Naive thymus-derived CD4-positive, alpha-beta T cell (primary cell): ENCODE measurements around the gene NSUN6. TPM values are rescaled to one million over a fixed set of nuclear protein-coding genes. Genes with fewer than 3 reads are reported as not detected.
"Not testable (repeated sequence)": the region's sequence is repeated elsewhere in the genome, so short reads cannot be mapped to it uniquely, and the experiment has no call there.

Experiments
- ATAC-seq: fragments of 150-1000 bp; cut with Tn5 transposase; 2 replicates; pipeline ENCODE4 v1.10.0; 2021; ENCODE audit warnings: mild to moderate bottlenecking, moderate library complexity
- CTCF ChIA-PET: fragments of 350-600 bp; sonication (Branson Sonifier 250); formaldehyde crosslinking; loops from one replicate; lab custom pipeline; 2021; ENCODE audit warnings: antibody characterized with exemption; lab: Charles Lee
- POLR2A ChIA-PET: fragments of 350-600 bp; sonication (Branson Sonifier 250); formaldehyde crosslinking; loops from one replicate; lab custom pipeline; 2021; ENCODE audit warnings: antibody characterized with exemption, inconsistent platforms; lab: Charles Lee
- DNase-seq, 9 donors: peaks; one replicate each; pipeline versions ENCODE4 v3.0.0 to v3.0.0-alpha.2; 2020 to 2022; ENCODE audit warnings: mixed read lengths in 1 of 9
- H3K27ac ChIP-seq: one replicate; pipeline ENCODE4 v1.7.0; 2013; ENCODE audit warnings: mild to moderate bottlenecking, low read depth, low read length, moderate library complexity
- H3K27me3 ChIP-seq, 2 donors: one replicate each; pipeline ENCODE4 v1.7.0; 2013; ENCODE audit warnings: low read length in 2 of 2, mild to moderate bottlenecking in 2 of 2, moderate library complexity in 2 of 2; ENCODE audit not compliant: control insufficient read depth in 2 of 2, insufficient read depth in 2 of 2
- H3K36me3 ChIP-seq, 3 experiments: 1 replicate in 2 of 3; 2 replicates in 1 of 3; pipeline ENCODE4 v1.7.0; 2013; ENCODE audit warnings: low read length in 3 of 3, mild to moderate bottlenecking in 3 of 3, moderate library complexity in 1 of 3; ENCODE audit not compliant: insufficient read depth in 3 of 3, control insufficient read depth in 2 of 3
- H3K4me1 ChIP-seq, 2 donors: one replicate each; pipeline ENCODE4 v1.7.0; 2013; ENCODE audit warnings: low read length in 2 of 2, mild to moderate bottlenecking in 2 of 2, moderate library complexity in 1 of 2; ENCODE audit not compliant: control insufficient read depth in 2 of 2, insufficient read depth in 2 of 2
- H3K4me3 ChIP-seq: 2 replicates; pipeline ENCODE4 v1.7.0; 2013; ENCODE audit warnings: mild to moderate bottlenecking, low read length
- H3K9me3 ChIP-seq, 3 experiments: 1 replicate in 2 of 3; 2 replicates in 1 of 3; pipeline ENCODE4 v1.7.0; 2013; ENCODE audit warnings: low read length in 3 of 3; ENCODE audit not compliant: control insufficient read depth in 2 of 3
- H3K27ac Mint-ChIP-seq, 9 donors: one replicate each; pipeline ENCODE4 v1.8.0; 2020 to 2022; ENCODE audit warnings: mixed read lengths in 9 of 9, mild to moderate bottlenecking in 8 of 9, moderate library complexity in 5 of 9, inconsistent platforms in 2 of 9
- H3K27me3 Mint-ChIP-seq, 5 donors: one replicate each; pipeline ENCODE4 v1.8.0; 2021 to 2022; ENCODE audit warnings: mixed read lengths in 5 of 5, mild to moderate bottlenecking in 1 of 5
- H3K36me3 Mint-ChIP-seq, 5 donors: one replicate each; pipeline ENCODE4 v1.8.0; 2020 to 2022; ENCODE audit warnings: mixed read lengths in 5 of 5, mild to moderate bottlenecking in 3 of 5, inconsistent platforms in 1 of 5
- H3K4me1 Mint-ChIP-seq, 7 donors: one replicate each; pipeline ENCODE4 v1.8.0; 2020 to 2022; ENCODE audit warnings: mixed read lengths in 7 of 7, mild to moderate bottlenecking in 3 of 7, inconsistent platforms in 1 of 7
- H3K4me3 Mint-ChIP-seq, 10 donors: one replicate each; pipeline ENCODE4 v1.8.0; 2020 to 2022; ENCODE audit warnings: mild to moderate bottlenecking in 10 of 10, mixed read lengths in 10 of 10, moderate library complexity in 6 of 10, inconsistent platforms in 2 of 10
- H3K9me3 Mint-ChIP-seq, 11 donors: one replicate each; pipeline ENCODE4 v1.8.0; 2020 to 2022; ENCODE audit warnings: mixed read lengths in 11 of 11, mild to moderate bottlenecking in 4 of 11, inconsistent platforms in 1 of 11, moderate library complexity in 1 of 11
- intact Hi-C, 2 donors: fragments of 100-400 bp; cut with micrococcal nuclease; formaldehyde crosslinking; loops; one replicate each; pipeline ENCODE4 v1.15.1; 2023
- polyA plus RNA-seq, 2 donors: library from polyadenylated mRNA; unstranded; fragments of 300-500 nt; fragmentation: Illumina TruSeq; gene quantifications; one replicate each; pipeline ENCODE4 v1.2.3, GENCODE V29; 2021
- total RNA-seq, 6 experiments: library from RNA in 5 of 6; stranded (reverse) in 5 of 6; gene quantifications; 1 replicate in 5 of 6; 2 replicates in 1 of 6; pipeline ENCODE4 v1.2.3 and lab custom pipeline; 2021 to 2026

Gene NSUN6
- total and polyA plus RNA-seq, 7 experiments from 2014 or later, result 9.9 to 51.8 (median 21.9) TPM

DNA sequence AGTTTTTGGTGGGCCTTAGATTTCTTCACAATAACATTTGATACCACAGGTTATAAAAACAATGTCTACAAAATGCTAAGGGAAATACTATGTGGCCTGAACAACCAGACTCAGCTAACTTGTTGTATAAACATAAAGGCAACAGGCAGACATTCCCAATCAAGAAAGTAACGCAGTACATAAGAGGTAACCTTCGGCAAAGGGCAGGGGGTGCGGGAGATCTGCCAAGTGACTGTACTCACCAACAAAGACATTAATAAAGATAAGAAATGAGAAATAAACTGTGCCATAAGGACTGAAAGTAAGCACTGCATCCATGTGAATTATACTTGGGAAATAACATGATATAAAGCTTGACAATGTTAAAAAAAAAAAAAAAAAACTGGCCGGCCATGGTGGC, 15.4 kb downstream of the NSUN6 start:
- CTCF ChIA-PET, result interaction anchor here (0.6 to 0.8 kb wide), 2 partner anchors 21 to 1317 kb away, joined by 4 read pairs; no protein-coding TSS in a partner anchor
- Mint-ChIP-seq H3K9me3 (peaks cover 0 to 3% (median 0%) of the 10 kb centered on the region in 11 donors), H3K4me3 (no peak overlapping the region), H3K27me3 (no peaks in the 10 kb centered on the region), H3K27ac (no peak overlapping the region), H3K36me3 (peaks cover 0 to 31% (median 15%) of the 10 kb centered on the region in 5 donors), H3K4me1 (peaks cover 0 to 8% (median 0%) of the 10 kb centered on the region in 7 donors)
- intact Hi-C loops, result no loop called here
- Histone ChIP-seq H3K4me3 (no peak overlapping the region), H3K36me3 (no peaks in the 10 kb centered on the region), H3K27ac (no peak overlapping the region), H3K4me1 (no peaks in the 10 kb centered on the region), H3K9me3 (no peaks in the 10 kb centered on the region), H3K27me3 (no peaks in the 10 kb centered on the region)
- POLR2A ChIA-PET, result no interaction called here
- ATAC-seq (no peak), DNase-seq (no peak)

DNA sequence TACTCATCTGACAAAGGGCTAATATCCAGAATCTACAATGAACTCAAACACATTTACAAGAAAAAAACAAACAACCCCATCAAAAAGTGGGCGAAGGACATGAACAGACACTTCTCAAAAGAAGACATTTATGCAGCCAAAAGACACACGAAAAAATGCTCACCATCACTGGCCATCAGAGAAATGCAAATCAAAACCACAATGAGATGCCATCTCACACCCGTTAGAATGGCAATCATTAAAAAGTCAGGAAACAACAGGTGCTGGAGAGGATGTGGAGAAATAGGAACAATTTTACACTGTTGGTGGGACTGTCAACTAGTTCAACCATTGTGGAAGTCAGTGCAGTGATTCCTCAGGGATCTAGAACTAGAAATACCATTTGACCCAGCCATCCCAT, 18.9 kb downstream of the NSUN6 start:
- H3K27me3 Mint-ChIP-seq, H3K27me3 ChIP-seq, intact Hi-C loops, H3K27ac ChIP-seq, ATAC-seq, POLR2A ChIA-PET, H3K27ac Mint-ChIP-seq, CTCF ChIA-PET, H3K4me3 ChIP-seq, H3K4me1 ChIP-seq, H3K36me3 ChIP-seq, H3K9me3 Mint-ChIP-seq, H3K4me3 Mint-ChIP-seq, DNase-seq, H3K9me3 ChIP-seq: not testable (repeated sequence)
- Mint-ChIP-seq H3K4me1 (peaks cover 6 to 11% (median 10%) of the 10 kb centered on the region in 7 donors), H3K36me3 (peaks cover 0 to 29% (median 16%) of the 10 kb centered on the region in 5 donors)

- H3K27ac ChIP-seq, result peak overlapping the region; percentile 72
- Mint-ChIP-seq H3K27ac (peak overlapping the region; percentile 81 to 97 (median 93)), H3K36me3 (peaks cover 0 to 16% (median 9%) of the 10 kb centered on the region in 5 donors), H3K4me3 (peak overlapping the region; percentile 86 to 92 (median 90)), H3K4me1 (peaks cover 17 to 23% (median 17%) of the 10 kb centered on the region in 7 donors)
- intact Hi-C loops, result loop anchor here (1.0 kb wide), 2 partner anchors 24 to 32 kb away; partner anchors contain the start of genes ARL5B (in 2 of the 2) and NSUN6 (in 2 of the 2)
- H3K9me3 ChIP-seq, ATAC-seq, H3K9me3 Mint-ChIP-seq, H3K36me3 ChIP-seq, H3K27me3 ChIP-seq, H3K4me1 ChIP-seq, H3K27me3 Mint-ChIP-seq: not testable (repeated sequence)
- CTCF ChIA-PET, result interaction anchor here (1.1 kb wide), 1 partner anchor 39 kb away, joined by 3 read pairs; no protein-coding TSS in a partner anchor
- peak; percentile 34 to 85 (median 80) for DNase-seq
- POLR2A ChIA-PET, result interaction anchor here (0.8 to 1.2 kb wide), 3 partner anchors 23 to 31 kb away, joined by 3 to 4 read pairs (median 3); partner anchors contain the start of gene ARL5B
- H3K4me3 ChIP-seq, result peak overlapping the region; percentile 72
These were observed 23.9 kb downstream of the NSUN6 start for GRCh38 chr10:18627452-18628018.

DNA sequence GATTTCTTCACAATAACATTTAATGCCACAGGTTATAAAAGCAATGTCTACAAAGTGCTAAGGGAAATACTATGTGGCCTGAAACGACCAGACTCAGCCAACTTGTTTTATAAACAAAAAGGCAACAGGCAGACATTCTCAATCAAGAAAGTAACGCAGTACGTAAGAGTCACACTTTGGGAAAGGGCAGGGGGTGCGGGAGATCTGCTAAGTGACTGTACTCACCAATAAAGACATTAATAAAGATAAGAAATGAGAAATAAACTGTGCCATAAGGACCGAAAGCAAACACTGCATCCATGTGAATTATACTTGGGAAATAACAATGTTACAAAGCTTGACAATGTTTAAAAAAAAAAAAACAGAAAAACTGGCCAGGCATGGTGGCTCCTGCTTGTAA, 25.5 kb downstream of the NSUN6 start:
- no peaks in the 10 kb centered on the region for H3K27me3 Mint-ChIP-seq
- H3K4me3 Mint-ChIP-seq, result peak overlapping the region in 8 of 10 donors; percentile 14 to 81 (median 36)
- peak overlapping the region in 6 of 9 donors; percentile 42 to 93 (median 77) for H3K27ac Mint-ChIP-seq
- Histone ChIP-seq H3K36me3 (peaks cover 0 to 5% (median 0%) of the 10 kb centered on the region in 3 experiments), H3K4me1 (no peaks in the 10 kb centered on the region), H3K27ac (no peak overlapping the region), H3K27me3 (no peaks in the 10 kb centered on the region), H3K9me3 (no peaks in the 10 kb centered on the region), H3K4me3 (no peak overlapping the region)
- peaks cover 4 to 22% (median 16%) of the 10 kb centered on the region in 5 donors for H3K36me3 Mint-ChIP-seq
- CTCF ChIA-PET, result no interaction called here
- DNase-seq (no peak), ATAC-seq (no peak)
- POLR2A ChIA-PET, result interaction anchor here (0.9 kb wide), 1 partner anchor 23 kb away, joined by 3 read pairs; no protein-coding TSS in a partner anchor
- H3K9me3 Mint-ChIP-seq, result peaks cover 0 to 7% (median 0%) of the 10 kb centered on the region in 11 donors
- intact Hi-C loops, result no loop called here
- peaks cover 17 to 23% (median 17%) of the 10 kb centered on the region in 7 donors for H3K4me1 Mint-ChIP-seq

GRCh38 chr10:18623671-18624070, 27.7 kb downstream of the NSUN6 start:
- H3K4me3 ChIP-seq, H3K36me3 ChIP-seq, H3K27me3 ChIP-seq, POLR2A ChIA-PET, H3K9me3 ChIP-seq, ATAC-seq, H3K27ac Mint-ChIP-seq, DNase-seq, intact Hi-C loops, CTCF ChIA-PET, H3K4me3 Mint-ChIP-seq, H3K27ac ChIP-seq, H3K4me1 ChIP-seq, H3K27me3 Mint-ChIP-seq, H3K9me3 Mint-ChIP-seq: not testable (repeated sequence)
- peaks cover 7 to 33% (median 23%) of the 10 kb centered on the region in 5 donors for H3K36me3 Mint-ChIP-seq
- peaks cover 15 to 24% (median 17%) of the 10 kb centered on the region in 7 donors for H3K4me1 Mint-ChIP-seq

GRCh38 chr10:18620856-18621255, 30.5 kb downstream of the NSUN6 start:
- H3K4me1 ChIP-seq, result no peaks in the 10 kb centered on the region
- no peak overlapping the region for H3K4me3 Mint-ChIP-seq
- peaks cover 7 to 51% (median 27%) of the 10 kb centered on the region in 5 donors for H3K36me3 Mint-ChIP-seq
- peaks cover 0 to 5% (median 0%) of the 10 kb centered on the region in 3 experiments for H3K36me3 ChIP-seq
- H3K4me1 Mint-ChIP-seq, result peaks cover 0 to 10% (median 2%) of the 10 kb centered on the region in 7 donors
- ChIA-PET POLR2A (no interaction called here), CTCF (interaction anchor here (0.5 kb wide), 1 partner anchor 37 kb away, joined by 5 read pairs; no protein-coding TSS in a partner anchor)
- H3K9me3 Mint-ChIP-seq, result no peaks in the 10 kb centered on the region
- no peak overlapping the region for H3K4me3 ChIP-seq
- no peaks in the 10 kb centered on the region for H3K27me3 Mint-ChIP-seq
- no peak overlapping the region for H3K27ac Mint-ChIP-seq
- no peak for DNase-seq
- intact Hi-C loops, result no loop called here
- ATAC-seq, result no peak
- no peak overlapping the region for H3K27ac ChIP-seq
- H3K27me3 ChIP-seq, result no peaks in the 10 kb centered on the region
- H3K9me3 ChIP-seq, result no peaks in the 10 kb centered on the region
